Loucy (cell line): ENCODE data around the gene GNAQ.

Experiments
- H2AFZ ChIP-seq: fragments of 200-600 bp; sonication (generic); 2 replicates; pipeline ENCODE4 v1.6.0; 2016; ENCODE audit warnings: antibody characterized with exemption, mild to moderate bottlenecking, low read length, moderate library complexity
- H3F3A ChIP-seq: fragments of 200-600 bp; 2 replicates; pipeline ENCODE4 v1.6.0; 2016; ENCODE audit warnings: antibody characterized with exemption, low read depth, mild to moderate bottlenecking
- H3K27me3 ChIP-seq: fragments of 200-600 bp; sonication (generic); 2 replicates; pipeline ENCODE4 v1.6.1; 2014; ENCODE audit warnings: low read length, mild to moderate bottlenecking; ENCODE audit not compliant: insufficient read depth, poor library complexity, severe bottlenecking
- H3K36me3 ChIP-seq: fragments of 200-600 bp; sonication (generic); 2 replicates; pipeline ENCODE4 v1.6.1; 2016; ENCODE audit warnings: low read length; ENCODE audit not compliant: insufficient read depth
- H3K4me1 ChIP-seq: fragments of 200-600 bp; sonication (generic); 2 replicates; pipeline ENCODE4 v1.5.1; 2014; ENCODE audit warnings: low read length, mild to moderate bottlenecking; ENCODE audit not compliant: insufficient read depth, poor library complexity, severe bottlenecking
- H3K4me2 ChIP-seq: fragments of 200-600 bp; sonication (generic); 2 replicates; pipeline ENCODE4 v1.6.0; 2014; ENCODE audit warnings: antibody characterized with exemption, low read length, low read depth, mild to moderate bottlenecking; ENCODE audit not compliant: poor library complexity, severe bottlenecking
- H3K4me3 ChIP-seq: fragments of 200-600 bp; sonication (generic); 2 replicates; pipeline ENCODE4 v1.5.1; 2014; ENCODE audit warnings: low read length, mild to moderate bottlenecking, mixed read lengths; ENCODE audit not compliant: poor library complexity, severe bottlenecking
- H3K79me2 ChIP-seq: fragments of 200-600 bp; sonication (generic); 2 replicates; pipeline ENCODE4 v1.6.1; 2014; ENCODE audit warnings: low read length; ENCODE audit not compliant: insufficient read depth
- H3K9ac ChIP-seq: fragments of 200-600 bp; sonication (generic); 2 replicates; pipeline ENCODE4 v1.6.0; 2014; ENCODE audit warnings: mild to moderate bottlenecking, low read depth, low read length, moderate library complexity; ENCODE audit not compliant: poor library complexity, severe bottlenecking
- H3K9me2 ChIP-seq: fragments of 200-600 bp; sonication (generic); replicated peaks from 2 replicates; pipeline ENCODE4 v1.6.1; 2016; ENCODE audit warnings: low read depth, low read length, mixed read lengths
- H3K9me3 ChIP-seq: fragments of 200-600 bp; sonication (generic); 2 replicates; pipeline ENCODE4 v1.6.1; 2014; ENCODE audit warnings: mild to moderate bottlenecking, antibody characterized with exemption, low read length, low read depth; ENCODE audit not compliant: insufficient read depth
- H4K20me1 ChIP-seq: fragments of 200-600 bp; sonication (generic); 2 replicates; pipeline ENCODE4 v1.6.0; 2014; ENCODE audit warnings: antibody characterized with exemption, low read length, mild to moderate bottlenecking; ENCODE audit not compliant: insufficient read depth, poor library complexity, severe bottlenecking
- CTCF ChIP-seq: fragments of 200-600 bp; sonication (generic); conservative IDR thresholded peaks from 2 replicates; pipeline ENCODE4 v1.5.1; 2014; ENCODE audit warnings: mild to moderate bottlenecking, antibody characterized with exemption, low read length
- EZH2phosphoT487 ChIP-seq: fragments of 200-600 bp; IDR thresholded peaks from 2 replicates; pipeline ENCODE4 v1.6.1; 2018; ENCODE audit warnings: antibody characterized with exemption, mild to moderate bottlenecking, moderate library complexity, borderline replicate concordance

GNAQ gene

GRCh38 chr9:77679661-77680368, 351.8 kb downstream of the GNAQ start:
- no peak overlapping the region for H3K4me3 ChIP-seq
- no peak overlapping the region for H2AFZ ChIP-seq
- no peaks in the 10 kb centered on the region for H3K27me3 ChIP-seq
- H3K36me3 ChIP-seq, result no peaks in the 10 kb centered on the region
- no peaks in the 10 kb centered on the region for H3K4me1 ChIP-seq
- H3K9me3 ChIP-seq, result no peaks in the 10 kb centered on the region
- H3K4me2 ChIP-seq, result no peak overlapping the region
- TF ChIP-seq CTCF, result no peak
- TF ChIP-seq EZH2phosphoT487, result no peak
- H3K79me2 ChIP-seq, result no peaks in the 10 kb centered on the region
- no peak overlapping the region for H3K9ac ChIP-seq
- no peaks in the 10 kb centered on the region for H3F3A ChIP-seq
- H4K20me1 ChIP-seq, result no peaks in the 10 kb centered on the region
- H3K9me2 ChIP-seq, result no peaks in the 10 kb centered on the region

GRCh38 chr9:77679088-77679487, 352.5 kb downstream of the GNAQ start:
- no peaks in the 10 kb centered on the region for H3K4me1 ChIP-seq
- H3K79me2 ChIP-seq, result no peaks in the 10 kb centered on the region
- H3K9me3 ChIP-seq, result no peaks in the 10 kb centered on the region
- H3K9me2 ChIP-seq, result no peaks in the 10 kb centered on the region
- H3K4me3 ChIP-seq, result no peak overlapping the region
- H3K27me3 ChIP-seq, result no peaks in the 10 kb centered on the region
- no peak overlapping the region for H3K4me2 ChIP-seq
- H2AFZ ChIP-seq, result no peak overlapping the region
- TF ChIP-seq CTCF, result no peak
- TF ChIP-seq EZH2phosphoT487, result no peak
- H3F3A ChIP-seq, result no peaks in the 10 kb centered on the region
- no peaks in the 10 kb centered on the region for H3K36me3 ChIP-seq
- no peak overlapping the region for H3K9ac ChIP-seq
- no peaks in the 10 kb centered on the region for H4K20me1 ChIP-seq

- no peaks in the 10 kb centered on the region for H4K20me1 ChIP-seq
- no peaks in the 10 kb centered on the region for H3K79me2 ChIP-seq
- H3F3A ChIP-seq, result no peaks in the 10 kb centered on the region
- no peak overlapping the region for H3K9ac ChIP-seq
- H3K27me3 ChIP-seq, result no peaks in the 10 kb centered on the region
- H3K9me3 ChIP-seq, result no peaks in the 10 kb centered on the region
- no peak overlapping the region for H3K4me2 ChIP-seq
- no peaks in the 10 kb centered on the region for H3K36me3 ChIP-seq
- no peak overlapping the region for H3K4me3 ChIP-seq
- no peaks in the 10 kb centered on the region for H3K9me2 ChIP-seq
- no peak overlapping the region for H2AFZ ChIP-seq
- H3K4me1 ChIP-seq, result no peaks in the 10 kb centered on the region
- TF ChIP-seq EZH2phosphoT487 (no peak), CTCF (no peak)
Observed at GRCh38 chr9:77677957-77678535, 353.6 kb downstream of the GNAQ start.
